Measurements from ENCODE around the gene FAM118A. TPM values are rescaled to one million over a fixed set of nuclear protein-coding genes. Genes with fewer than 3 reads are reported as not detected.

FAM118A gene
- total RNA-seq (2021) (20.7 to 21.6 TPM (median 21.3 TPM) in 3 replicates), Bru-seq, nascent RNA (percentile 69 among the genes with signal in this experiment)
- long read RNA-seq, experiment 1, partial matches to known transcripts = 14 of 75 reads
- long read RNA-seq, experiment 1, other reads (novel, unspliced or antisense) = 56 of 75 reads
- long read RNA-seq, experiment 2, partial matches to known transcripts = 10 of 16 reads
- long read RNA-seq, experiment 2, other reads (novel, unspliced or antisense) = 5 of 16 reads
- long read RNA-seq, experiment 3, partial matches to known transcripts = 0 of 5 reads
- long read RNA-seq, experiment 3, other reads (novel, unspliced or antisense) = 5 of 5 reads

DNA sequence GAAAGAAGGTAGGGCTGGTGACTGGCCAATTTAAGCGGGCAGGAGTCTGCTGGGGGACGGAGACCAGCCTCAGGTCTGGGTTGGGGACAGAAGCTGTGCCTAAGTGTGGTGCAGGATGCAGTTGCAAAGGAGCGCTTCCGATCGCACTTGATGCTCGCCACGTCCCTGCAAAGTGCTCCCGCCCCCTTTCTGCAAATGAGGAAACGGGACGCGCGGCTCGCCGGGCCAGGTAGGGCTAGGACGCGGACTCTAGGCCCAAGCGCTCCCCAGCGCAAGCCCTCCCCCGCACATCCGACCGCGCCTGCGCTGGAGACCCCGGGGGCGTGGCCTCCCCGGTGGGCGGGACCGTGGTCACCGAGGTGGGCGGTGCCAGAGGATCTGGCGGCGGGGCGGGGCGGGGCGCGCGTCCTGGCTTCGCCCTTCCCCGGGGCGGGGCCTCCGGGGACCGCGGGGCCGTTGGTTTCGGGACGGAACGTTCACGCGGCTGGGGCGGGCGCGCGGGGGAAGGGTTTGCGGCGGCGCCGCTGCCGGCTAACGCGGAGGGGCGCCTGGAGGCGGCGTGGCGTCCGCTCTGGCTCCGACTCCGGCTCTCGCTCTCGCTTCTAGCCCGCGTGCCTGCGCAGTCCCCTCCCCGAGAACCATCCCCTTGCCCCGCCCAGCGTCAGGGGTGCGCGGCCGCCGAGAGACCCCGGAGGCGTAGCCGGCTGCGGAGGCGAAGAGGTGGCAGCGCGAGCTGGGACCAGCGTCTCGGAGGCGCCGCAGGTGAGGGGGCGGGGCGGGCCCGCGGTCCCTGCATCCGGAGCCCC lies at the start of gene FAM118A:
FAM118A (plus strand) TSS at position 513 of the 806 bp plus-strand sequence. CDS start 12,446 bp downstream, outside the sequence.
- Mint-ChIP-seq H3K9me3 (no peaks in the 10 kb centered on the region), H3K36me3 (no peaks in the 10 kb centered on the region; the same call in 1 of the 2 replicates), H3K4me3 (peak within 1 kb of the TSS; percentile 86), H3K27ac (peak within 1 kb of the TSS; percentile 97), H3K27me3 (ENCODE audit: low read depth) (peaks cover 6% of the 10 kb centered on the region), H3K4me1 (peaks cover 34% of the 10 kb centered on the region)
- DNase-seq (ENCODE audit: low spot score) (peak; percentile 97), ATAC-seq (peak; percentile 89)
- POLR2A ChIA-PET = interaction anchor here (0.6 kb wide), 2 partner anchors 19 to 115 kb away, joined by 3 read pairs; no protein-coding TSS in a partner anchor
- CTCF ChIA-PET = interaction anchor here (1.5 kb wide), 1 partner anchor 153 kb away, joined by 3 read pairs; no protein-coding TSS in a partner anchor
- TF ChIP-seq ZNF232 (CRISPR knock-in tag; IDR thresholded peaks at IDR 0.05) = no peak
- no peak for TF ChIP-seq CREB1 (CRISPR knock-in tag; IDR thresholded peaks at IDR 0.05)
- no peak for TF ChIP-seq ZNF219 (CRISPR knock-in tag; IDR thresholded peaks at IDR 0.05; ENCODE audit: borderline replicate concordance)
- no peak for TF ChIP-seq FOXP1 (CRISPR knock-in tag; IDR thresholded peaks at IDR 0.05; ENCODE audit: borderline replicate concordance)
- TF ChIP-seq ZNF317 (CRISPR knock-in tag; IDR thresholded peaks at IDR 0.05; ENCODE audit: borderline replicate concordance, low read depth) = 0 out of 2 replicates have a peak, but pooled peaks have one; percentile 25
- TF ChIP-seq, protein P1, sequence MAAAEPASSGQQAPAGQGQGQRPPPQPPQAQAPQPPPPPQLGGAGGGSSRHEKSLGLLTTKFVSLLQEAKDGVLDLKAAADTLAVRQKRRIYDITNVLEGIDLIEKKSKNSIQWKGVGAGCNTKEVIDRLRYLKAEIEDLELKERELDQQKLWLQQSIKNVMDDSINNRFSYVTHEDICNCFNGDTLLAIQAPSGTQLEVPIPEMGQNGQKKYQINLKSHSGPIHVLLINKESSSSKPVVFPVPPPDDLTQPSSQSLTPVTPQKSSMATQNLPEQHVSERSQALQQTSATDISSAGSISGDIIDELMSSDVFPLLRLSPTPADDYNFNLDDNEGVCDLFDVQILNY (CRISPR knock-in tag; IDR thresholded peaks at IDR 0.05) = 0 out of 2 replicates have a peak, but pooled peaks have one; percentile 54
- TF ChIP-seq NR1H2 (CRISPR knock-in tag; IDR thresholded peaks at IDR 0.05) = no peak
- TF ChIP-seq, protein P2, sequence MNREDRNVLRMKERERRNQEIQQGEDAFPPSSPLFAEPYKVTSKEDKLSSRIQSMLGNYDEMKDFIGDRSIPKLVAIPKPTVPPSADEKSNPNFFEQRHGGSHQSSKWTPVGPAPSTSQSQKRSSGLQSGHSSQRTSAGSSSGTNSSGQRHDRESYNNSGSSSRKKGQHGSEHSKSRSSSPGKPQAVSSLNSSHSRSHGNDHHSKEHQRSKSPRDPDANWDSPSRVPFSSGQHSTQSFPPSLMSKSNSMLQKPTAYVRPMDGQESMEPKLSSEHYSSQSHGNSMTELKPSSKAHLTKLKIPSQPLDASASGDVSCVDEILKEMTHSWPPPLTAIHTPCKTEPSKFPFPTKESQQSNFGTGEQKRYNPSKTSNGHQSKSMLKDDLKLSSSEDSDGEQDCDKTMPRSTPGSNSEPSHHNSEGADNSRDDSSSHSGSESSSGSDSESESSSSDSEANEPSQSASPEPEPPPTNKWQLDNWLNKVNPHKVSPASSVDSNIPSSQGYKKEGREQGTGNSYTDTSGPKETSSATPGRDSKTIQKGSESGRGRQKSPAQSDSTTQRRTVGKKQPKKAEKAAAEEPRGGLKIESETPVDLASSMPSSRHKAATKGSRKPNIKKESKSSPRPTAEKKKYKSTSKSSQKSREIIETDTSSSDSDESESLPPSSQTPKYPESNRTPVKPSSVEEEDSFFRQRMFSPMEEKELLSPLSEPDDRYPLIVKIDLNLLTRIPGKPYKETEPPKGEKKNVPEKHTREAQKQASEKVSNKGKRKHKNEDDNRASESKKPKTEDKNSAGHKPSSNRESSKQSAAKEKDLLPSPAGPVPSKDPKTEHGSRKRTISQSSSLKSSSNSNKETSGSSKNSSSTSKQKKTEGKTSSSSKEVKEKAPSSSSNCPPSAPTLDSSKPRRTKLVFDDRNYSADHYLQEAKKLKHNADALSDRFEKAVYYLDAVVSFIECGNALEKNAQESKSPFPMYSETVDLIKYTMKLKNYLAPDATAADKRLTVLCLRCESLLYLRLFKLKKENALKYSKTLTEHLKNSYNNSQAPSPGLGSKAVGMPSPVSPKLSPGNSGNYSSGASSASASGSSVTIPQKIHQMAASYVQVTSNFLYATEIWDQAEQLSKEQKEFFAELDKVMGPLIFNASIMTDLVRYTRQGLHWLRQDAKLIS (CRISPR knock-in tag; IDR thresholded peaks at IDR 0.05; ENCODE audit: borderline replicate concordance) = no peak
- TF ChIP-seq, protein P3, sequence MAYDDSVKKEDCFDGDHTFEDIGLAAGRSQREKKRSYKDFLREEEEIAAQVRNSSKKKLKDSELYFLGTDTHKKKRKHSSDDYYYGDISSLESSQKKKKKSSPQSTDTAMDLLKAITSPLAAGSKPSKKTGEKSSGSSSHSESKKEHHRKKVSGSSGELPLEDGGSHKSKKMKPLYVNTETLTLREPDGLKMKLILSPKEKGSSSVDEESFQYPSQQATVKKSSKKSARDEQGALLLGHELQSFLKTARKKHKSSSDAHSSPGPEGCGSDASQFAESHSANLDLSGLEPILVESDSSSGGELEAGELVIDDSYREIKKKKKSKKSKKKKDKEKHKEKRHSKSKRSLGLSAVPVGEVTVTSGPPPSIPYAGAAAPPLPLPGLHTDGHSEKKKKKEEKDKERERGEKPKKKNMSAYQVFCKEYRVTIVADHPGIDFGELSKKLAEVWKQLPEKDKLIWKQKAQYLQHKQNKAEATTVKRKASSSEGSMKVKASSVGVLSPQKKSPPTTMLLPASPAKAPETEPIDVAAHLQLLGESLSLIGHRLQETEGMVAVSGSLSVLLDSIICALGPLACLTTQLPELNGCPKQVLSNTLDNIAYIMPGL (CRISPR knock-in tag; IDR thresholded peaks at IDR 0.05) = peak; percentile 80
- TF ChIP-seq ZNF671 (CRISPR knock-in tag; IDR thresholded peaks at IDR 0.05) = no peak
- TF ChIP-seq ESRRA (CRISPR knock-in tag; IDR thresholded peaks at IDR 0.05; ENCODE audit: borderline replicate concordance) = no peak
- no peak for TF ChIP-seq KAT7 (CRISPR knock-in tag; IDR thresholded peaks at IDR 0.05; ENCODE audit: borderline replicate concordance)
- no peak for TF ChIP-seq ZNF396 (CRISPR knock-in tag; IDR thresholded peaks at IDR 0.05; ENCODE audit: borderline replicate concordance)
- TF ChIP-seq SMAD4 (CRISPR knock-in tag; IDR thresholded peaks at IDR 0.05) = no peak
- no peak for TF ChIP-seq TCF7 (CRISPR knock-in tag; IDR thresholded peaks at IDR 0.05; ENCODE audit: low read depth)
- TF ChIP-seq, protein P4, sequence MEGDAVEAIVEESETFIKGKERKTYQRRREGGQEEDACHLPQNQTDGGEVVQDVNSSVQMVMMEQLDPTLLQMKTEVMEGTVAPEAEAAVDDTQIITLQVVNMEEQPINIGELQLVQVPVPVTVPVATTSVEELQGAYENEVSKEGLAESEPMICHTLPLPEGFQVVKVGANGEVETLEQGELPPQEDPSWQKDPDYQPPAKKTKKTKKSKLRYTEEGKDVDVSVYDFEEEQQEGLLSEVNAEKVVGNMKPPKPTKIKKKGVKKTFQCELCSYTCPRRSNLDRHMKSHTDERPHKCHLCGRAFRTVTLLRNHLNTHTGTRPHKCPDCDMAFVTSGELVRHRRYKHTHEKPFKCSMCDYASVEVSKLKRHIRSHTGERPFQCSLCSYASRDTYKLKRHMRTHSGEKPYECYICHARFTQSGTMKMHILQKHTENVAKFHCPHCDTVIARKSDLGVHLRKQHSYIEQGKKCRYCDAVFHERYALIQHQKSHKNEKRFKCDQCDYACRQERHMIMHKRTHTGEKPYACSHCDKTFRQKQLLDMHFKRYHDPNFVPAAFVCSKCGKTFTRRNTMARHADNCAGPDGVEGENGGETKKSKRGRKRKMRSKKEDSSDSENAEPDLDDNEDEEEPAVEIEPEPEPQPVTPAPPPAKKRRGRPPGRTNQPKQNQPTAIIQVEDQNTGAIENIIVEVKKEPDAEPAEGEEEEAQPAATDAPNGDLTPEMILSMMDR (IDR thresholded peaks at IDR 0.05) = no peak
- TF ChIP-seq ZNF416 (CRISPR knock-in tag; IDR thresholded peaks at IDR 0.05) = no peak
- TF ChIP-seq IRF2 (CRISPR knock-in tag; IDR thresholded peaks at IDR 0.05; ENCODE audit: borderline replicate concordance, low read depth) = no peak
- TF ChIP-seq, protein P5, sequence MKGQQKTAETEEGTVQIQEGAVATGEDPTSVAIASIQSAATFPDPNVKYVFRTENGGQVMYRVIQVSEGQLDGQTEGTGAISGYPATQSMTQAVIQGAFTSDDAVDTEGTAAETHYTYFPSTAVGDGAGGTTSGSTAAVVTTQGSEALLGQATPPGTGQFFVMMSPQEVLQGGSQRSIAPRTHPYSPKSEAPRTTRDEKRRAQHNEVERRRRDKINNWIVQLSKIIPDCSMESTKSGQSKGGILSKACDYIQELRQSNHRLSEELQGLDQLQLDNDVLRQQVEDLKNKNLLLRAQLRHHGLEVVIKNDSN (CRISPR knock-in tag; IDR thresholded peaks at IDR 0.05) = no peak
- no peak for TF ChIP-seq TP53 (CRISPR knock-in tag; IDR thresholded peaks at IDR 0.05)
- TF ChIP-seq, protein P6, sequence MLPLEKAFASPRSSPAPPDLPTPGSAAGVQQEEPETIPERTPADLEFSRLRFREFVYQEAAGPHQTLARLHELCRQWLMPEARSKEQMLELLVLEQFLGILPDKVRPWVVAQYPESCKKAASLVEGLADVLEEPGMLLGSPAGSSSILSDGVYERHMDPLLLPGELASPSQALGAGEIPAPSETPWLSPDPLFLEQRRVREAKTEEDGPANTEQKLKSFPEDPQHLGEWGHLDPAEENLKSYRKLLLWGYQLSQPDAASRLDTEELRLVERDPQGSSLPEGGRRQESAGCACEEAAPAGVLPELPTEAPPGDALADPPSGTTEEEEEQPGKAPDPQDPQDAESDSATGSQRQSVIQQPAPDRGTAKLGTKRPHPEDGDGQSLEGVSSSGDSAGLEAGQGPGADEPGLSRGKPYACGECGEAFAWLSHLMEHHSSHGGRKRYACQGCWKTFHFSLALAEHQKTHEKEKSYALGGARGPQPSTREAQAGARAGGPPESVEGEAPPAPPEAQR (CRISPR knock-in tag; IDR thresholded peaks at IDR 0.05) = no peak
- TF ChIP-seq, protein P7, sequence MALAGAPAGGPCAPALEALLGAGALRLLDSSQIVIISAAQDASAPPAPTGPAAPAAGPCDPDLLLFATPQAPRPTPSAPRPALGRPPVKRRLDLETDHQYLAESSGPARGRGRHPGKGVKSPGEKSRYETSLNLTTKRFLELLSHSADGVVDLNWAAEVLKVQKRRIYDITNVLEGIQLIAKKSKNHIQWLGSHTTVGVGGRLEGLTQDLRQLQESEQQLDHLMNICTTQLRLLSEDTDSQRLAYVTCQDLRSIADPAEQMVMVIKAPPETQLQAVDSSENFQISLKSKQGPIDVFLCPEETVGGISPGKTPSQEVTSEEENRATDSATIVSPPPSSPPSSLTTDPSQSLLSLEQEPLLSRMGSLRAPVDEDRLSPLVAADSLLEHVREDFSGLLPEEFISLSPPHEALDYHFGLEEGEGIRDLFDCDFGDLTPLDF (CRISPR knock-in tag; IDR thresholded peaks at IDR 0.05) = 0 out of 2 replicates have a peak, but pooled peaks have one; percentile 47

All from WTC11 (cell line).